ENCODE results near the gene EIF2B4.
"Not testable (repeated sequence)": the region's sequence is repeated elsewhere in the genome, so short reads cannot be mapped to it uniquely, and the experiment has no call there.

Gene EIF2B4

DNA sequence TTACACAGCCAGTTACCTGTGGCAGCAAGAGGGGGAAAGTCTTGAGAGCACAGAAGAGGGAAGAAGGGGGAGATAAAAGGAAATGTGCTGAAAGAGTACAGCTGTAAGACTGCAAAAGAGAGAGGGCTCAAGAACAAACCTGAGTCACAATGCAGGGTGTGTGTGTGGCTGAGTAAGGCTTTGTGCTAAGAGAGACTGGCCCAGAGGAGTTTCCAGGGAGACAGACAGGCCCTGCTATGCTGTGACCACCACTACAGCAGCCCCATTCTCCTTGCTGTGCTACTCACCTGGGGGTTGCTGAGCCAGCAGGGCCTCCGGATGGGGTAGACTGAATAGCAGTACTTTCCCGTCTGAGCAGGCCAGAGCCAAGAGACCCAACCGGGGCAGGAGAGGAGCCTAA, 34.8 kb downstream of the EIF2B4 start:
- no peak for ATAC-seq

DNA sequence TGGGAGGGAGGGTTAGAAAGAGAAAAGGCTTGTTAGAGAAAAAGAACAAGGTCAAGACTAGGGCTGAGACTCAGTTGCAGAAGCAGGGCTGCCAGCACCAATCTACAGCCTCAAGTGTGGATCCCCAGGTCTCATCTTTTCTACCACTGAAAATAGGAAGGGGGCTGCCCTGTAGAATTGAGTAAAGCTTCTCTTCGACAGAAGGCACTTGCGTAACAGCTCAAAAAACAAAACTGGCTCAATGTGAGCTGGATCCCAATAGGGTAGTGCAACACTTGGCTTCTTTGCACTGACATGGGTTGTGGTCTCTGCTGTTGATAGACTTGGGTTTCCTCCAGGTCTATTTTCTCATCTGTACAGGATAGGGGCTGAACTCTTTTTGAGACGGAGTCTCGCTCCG, 45.4 kb downstream of the EIF2B4 start:
- ATAC-seq = no peak

DNA sequence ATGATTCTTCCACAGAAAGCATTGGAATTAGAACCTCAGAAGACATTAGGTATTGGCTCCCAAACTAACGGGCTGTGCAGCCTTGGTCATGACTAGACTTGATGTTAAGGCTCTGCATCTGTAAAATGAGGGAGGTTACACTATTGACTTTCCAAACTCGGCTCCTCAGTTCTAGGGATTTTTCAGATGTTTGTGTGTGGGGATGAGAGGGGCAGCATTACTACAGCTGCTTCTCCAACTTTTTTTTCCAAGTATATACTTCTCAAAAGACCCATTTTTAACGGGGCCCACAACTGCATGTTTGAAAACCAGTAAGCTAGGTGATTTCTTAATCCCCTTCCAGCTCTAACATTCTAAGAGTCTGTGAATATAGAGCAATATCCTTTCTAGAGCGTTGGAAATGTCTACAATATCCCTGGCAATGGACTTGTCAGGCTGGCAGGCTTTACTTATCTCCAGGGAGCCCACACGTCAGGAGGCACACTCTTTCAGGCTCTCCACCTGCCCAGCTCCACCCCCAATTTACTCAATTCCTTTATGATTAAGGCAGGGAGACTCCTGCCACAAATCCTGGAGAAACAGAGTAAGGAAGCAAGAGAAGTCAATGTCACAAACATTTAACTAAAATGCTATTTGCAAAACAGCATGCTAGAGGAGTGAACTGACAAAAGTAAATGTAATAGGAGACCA, 46.4 kb downstream of the EIF2B4 start:
- ATAC-seq = no peak

DNA sequence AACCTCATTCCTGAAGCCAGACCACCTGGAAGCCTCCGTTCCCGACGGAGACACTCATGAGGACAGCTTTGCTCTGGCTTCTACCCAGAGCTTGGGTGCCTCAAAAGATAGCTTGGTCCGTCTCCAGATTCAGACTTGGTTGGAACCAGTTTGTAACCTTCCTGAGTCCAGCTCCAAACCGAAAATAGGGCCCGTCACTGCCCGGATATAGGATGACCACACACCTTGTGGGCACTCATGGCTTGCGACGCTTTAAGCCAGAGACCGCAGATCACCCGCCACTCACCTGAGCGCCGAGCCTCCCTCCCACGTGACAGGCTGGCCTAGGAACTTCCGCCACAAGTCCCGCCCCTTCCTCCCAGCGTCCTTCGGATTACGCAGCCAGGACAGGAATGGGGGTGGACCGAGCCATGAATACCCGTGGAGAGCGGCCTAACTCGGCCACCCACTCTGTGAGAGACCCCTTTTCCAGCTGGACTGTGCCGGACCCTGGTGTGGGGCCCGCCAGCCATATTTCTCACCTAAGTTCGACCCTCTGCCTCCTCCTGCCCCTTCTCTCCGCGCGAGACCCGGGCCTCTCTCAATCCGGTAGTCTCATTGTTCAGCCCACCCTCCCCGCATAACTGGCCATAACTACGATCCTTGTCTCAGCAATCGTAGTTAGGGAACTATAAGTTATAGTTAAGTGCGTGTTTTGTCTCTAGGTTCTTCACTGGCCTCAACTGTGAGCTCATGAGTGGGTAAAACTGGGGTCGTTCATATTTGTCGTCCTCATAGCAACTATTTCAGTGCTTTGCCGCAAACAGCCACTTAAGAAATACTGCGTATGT, 47.2 kb downstream of the EIF2B4 start, which contains the start of gene MPV17:
Gene MPV17, minus strand, starts transcription at position 332 of the 830 bp plus-strand sequence. CDS start 580 bp downstream, outside the sequence.
- ATAC-seq = peak; percentile 97 to 98

DNA sequence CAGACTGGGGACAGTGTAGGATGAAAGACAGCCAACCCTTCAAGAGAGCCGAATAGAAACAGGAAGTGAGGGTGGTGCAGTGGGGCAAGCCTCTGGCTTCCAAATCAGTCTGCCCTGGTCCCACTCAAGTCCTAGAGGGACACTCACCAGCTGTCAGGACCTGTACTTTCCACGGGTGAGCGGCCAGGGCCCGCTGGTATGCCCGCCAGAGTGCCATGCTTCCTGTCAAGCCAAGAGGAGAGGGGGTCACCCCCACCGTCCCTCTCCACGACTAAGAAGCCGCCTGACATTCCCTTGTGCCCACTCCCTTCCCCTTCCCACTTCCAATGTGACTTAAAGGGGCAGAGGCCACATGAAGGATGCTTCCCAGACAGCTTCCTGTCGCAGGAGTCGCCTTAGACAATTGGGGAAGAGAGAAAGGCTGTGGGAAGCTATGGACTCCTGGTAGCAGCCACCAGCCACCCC, 47.8 kb downstream of the EIF2B4 start:
- peak in 1 of 2 donors; percentile 14 for ATAC-seq

DNA sequence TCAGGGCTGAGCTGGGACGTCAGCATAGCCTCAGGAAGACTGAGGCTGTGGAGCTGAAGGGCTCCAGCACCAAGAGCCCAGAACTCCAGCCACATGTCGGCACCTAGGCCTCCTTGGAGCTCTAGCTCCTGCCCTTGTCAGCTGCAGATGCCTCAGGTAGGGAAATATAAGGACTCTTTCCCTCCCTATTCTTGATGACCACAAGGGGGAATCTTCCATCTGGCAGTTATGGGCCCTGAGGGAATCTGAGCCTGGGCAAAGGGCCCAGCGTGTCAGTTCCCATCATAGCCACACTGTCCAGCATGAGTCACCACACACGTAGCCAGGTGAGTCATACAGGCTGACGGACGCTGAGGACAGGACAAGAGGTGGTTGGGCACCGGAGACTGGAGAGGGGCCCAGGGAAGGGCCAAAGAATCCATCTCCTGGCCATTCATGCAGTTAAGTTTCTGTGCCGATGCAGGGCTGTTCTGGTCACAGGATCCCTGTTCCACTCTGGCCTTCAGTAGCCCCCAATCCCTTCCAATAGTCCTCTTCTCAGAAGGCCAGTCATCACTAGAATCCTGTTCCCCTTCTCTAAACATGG, 49.1 kb downstream of the EIF2B4 start:
- no peak for ATAC-seq

DNA sequence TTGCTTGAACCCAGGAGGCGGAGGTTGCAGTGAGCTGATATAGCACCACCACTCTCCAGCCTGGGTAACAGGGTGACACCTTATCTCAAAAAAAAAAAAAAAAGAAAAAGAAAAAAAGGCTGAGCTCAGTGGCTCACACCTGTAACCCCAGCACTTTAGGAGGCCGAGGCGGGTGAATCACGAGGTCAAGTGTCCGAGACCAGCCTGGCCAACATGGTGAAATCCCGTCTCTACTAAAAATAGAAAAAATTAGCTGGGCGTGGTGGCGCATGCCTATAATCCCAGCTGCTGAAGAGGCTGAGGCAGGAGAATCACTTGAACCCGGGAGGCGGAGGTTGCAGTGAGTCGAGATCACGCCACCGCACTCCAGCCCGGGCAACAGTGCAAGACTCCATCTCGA, 50.3 kb downstream of the EIF2B4 start:
- not testable (repeated sequence) for ATAC-seq

DNA sequence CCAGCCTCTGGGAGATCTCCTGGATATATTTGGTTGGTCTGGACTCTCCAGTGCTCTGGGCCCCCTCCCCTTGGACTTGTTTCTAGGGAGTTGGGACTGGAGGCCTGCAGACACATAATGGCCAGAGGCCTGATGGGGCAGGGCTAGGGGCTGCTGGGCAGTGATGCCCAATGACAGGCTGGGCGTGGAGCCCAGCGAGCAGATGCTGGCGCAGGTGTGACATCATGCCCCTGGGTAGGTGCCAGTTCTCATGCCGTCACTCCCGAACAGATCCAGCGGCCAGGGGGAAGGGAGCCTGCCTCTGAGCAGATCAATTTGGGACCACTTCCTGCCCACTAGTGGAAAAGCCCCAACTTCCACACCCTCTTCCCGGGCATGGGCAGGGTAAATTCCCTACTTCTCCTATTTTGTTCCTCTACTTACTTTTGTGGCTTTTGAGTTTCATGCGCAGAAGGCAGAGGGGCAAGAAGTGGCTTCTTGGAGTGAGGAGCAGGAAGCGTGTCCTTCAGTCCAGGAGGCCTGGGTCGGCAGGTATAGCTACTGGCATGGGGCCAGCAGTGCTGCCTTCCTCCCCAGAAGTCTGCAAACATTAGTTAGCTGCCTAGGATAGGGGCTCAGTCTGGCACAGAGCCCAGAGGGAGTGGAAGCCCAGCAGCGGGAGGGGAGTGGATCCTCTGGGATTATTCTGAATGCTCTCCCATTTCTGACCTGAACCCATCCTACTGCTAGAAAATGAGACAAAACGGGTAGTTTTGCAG, 53.3 kb downstream of the EIF2B4 start:
- no peak for ATAC-seq

DNA sequence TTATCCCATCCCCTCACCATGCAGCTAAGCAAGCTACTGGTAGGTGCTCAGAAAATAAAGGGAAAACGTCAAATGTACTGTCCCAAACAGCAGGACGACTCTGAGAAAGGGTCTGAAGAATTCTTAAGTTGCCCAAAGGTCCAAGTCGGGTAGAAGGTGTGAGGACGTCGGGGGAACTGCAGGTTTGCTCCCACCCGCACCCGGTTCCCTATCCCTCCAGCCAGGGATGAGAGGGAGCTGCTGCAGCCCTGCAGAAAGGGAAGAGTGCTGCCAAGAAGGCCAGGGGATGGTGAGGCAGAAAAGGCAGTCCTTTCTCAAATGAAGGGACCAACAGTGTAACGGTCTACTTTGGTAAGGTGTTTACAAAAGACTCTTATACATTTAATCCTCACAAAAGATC, 55.0 kb downstream of the EIF2B4 start:
- ATAC-seq = no peak

DNA sequence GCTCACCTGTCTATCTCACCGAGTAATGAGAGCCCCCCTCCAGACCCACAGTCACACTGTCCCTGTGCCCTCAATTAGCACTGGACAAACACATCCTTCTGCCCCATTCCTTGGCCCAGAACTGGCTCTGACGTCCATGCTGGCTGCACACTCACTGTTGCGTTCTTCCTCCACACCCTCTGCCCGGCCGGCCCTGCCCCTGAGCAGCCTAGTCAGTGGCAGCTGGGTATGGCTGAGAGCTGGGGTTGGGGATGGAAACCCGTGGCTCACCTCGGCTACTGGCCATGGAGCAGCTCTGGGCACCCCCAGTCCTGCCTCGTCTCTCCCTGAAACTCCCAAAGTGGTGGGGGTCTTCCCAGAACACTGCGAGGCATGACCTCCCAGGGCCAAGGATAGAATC, 55.4 kb downstream of the EIF2B4 start:
- ATAC-seq = no peak
